WTC11 (cell line): ENCODE data around the gene MLPH.

Experiments used
- AFF4 ChIP-seq: sonication (generic); formaldehyde crosslinking; IDR thresholded peaks from 2 replicates; pipeline ENCODE4 v1.8.1; 2023; ENCODE audit warnings: mild to moderate bottlenecking, missing genetic modification reagents, borderline replicate concordance
- ATF3 ChIP-seq: sonication (generic); formaldehyde crosslinking; conservative IDR thresholded peaks from 2 replicates; pipeline ENCODE4 v1.8.1; 2022; ENCODE audit warnings: mild to moderate bottlenecking, missing genetic modification reagents
- CTCF ChIP-seq: fragments of 200-600 bp; IDR thresholded peaks from 2 replicates; pipeline ENCODE4 v1.8.0; 2022; ENCODE audit warnings: antibody characterized with exemption
- E2F1 ChIP-seq: sonication (generic); formaldehyde crosslinking; IDR thresholded peaks from 2 replicates; pipeline ENCODE4 v1.8.0; 2022; ENCODE audit warnings: mild to moderate bottlenecking, missing genetic modification reagents
- JAZF1 ChIP-seq: fragments of 250-450 bp; sonication (Bioruptor Pico); IDR thresholded peaks from 2 replicates; pipeline ENCODE4 v1.9.0; 2021; ENCODE audit warnings: moderate library complexity, mild to moderate bottlenecking, inconsistent platforms
- NR2C2 ChIP-seq: sonication (generic); formaldehyde crosslinking; IDR thresholded peaks from 2 replicates; pipeline ENCODE4 v1.8.0; 2022; ENCODE audit warnings: mild to moderate bottlenecking, missing genetic modification reagents
- PREB ChIP-seq: sonication (generic); formaldehyde crosslinking; IDR thresholded peaks from 2 replicates; pipeline ENCODE4 v1.8.1; 2022; ENCODE audit warnings: mild to moderate bottlenecking, missing genetic modification reagents, moderate library complexity, borderline replicate concordance
- ZNF263 ChIP-seq: sonication (generic); formaldehyde crosslinking; IDR thresholded peaks from 2 replicates; pipeline ENCODE4 v1.8.1; 2022; ENCODE audit warnings: low read depth, mild to moderate bottlenecking, moderate library complexity, missing genetic modification reagents

GRCh38 chr2:237486819-237487448 lies at the start of gene MLPH:
- TF ChIP-seq CTCF (no peak), AFF4 (CRISPR knock-in tag) (no peak), JAZF1 (no peak), NR2C2 (CRISPR knock-in tag) (no peak), PREB (CRISPR knock-in tag) (no peak), E2F1 (CRISPR knock-in tag) (no peak), ZNF263 (CRISPR knock-in tag) (no peak), ATF3 (no peak)
